Breast epithelium (tissue), 3 donors: Measurements from ENCODE around the gene TMED8.

Experiments
- CTCF ChIP-seq, 3 donors: fragments of 450-650 bp; IDR thresholded peaks; one replicate each; pipeline ENCODE4 v1.5.1; 2016 to 2017; ENCODE audit warnings: antibody characterized with exemption in 3 of 3, mild to moderate bottlenecking in 3 of 3, moderate library complexity in 3 of 3
- POLR2AphosphoS5 ChIP-seq, 3 donors: sonication (generic); formaldehyde crosslinking; IDR thresholded peaks; one replicate each; pipeline ENCODE4 v1.6.1; 2017; ENCODE audit warnings: antibody characterized with exemption in 3 of 3

- TF ChIP-seq CTCF (IDR thresholded peaks at IDR 0.05) (no peak), POLR2AphosphoS5 (IDR thresholded peaks at IDR 0.05) (no peak)
These were observed 722 bp downstream of the TMED8 start for GRCh38 chr14:77375973-77376770.
